NCI-H2171 treated with DMSO at 0.1 percent for 48 hours (cell line): ENCODE results near the gene PRAME.
"Not testable (repeated sequence)": the region's sequence is repeated elsewhere in the genome, so short reads cannot be mapped to it uniquely, and the experiment has no call there.

ENCODE experiments used
- DNase-seq: peaks from one replicate; lab custom pipeline; 2025; lab: John Stamatoyannopoulos, UW

PRAME gene

GRCh38 chr22:22558972-22559603 is at the start of gene PRAME:
Gene PRAME (minus strand): TSS chr22:22559265. CDS start chr22:22556832, 2,433 bp downstream.
- DNase-seq = peak; percentile 82

GRCh38 chr22:22608022-22608421 is 49.0 kb upstream of the PRAME start:
- DNase-seq = not testable (repeated sequence)

- DNase-seq = no peak
Observed at GRCh38 chr22:22605074-22605404, 46.0 kb upstream of the PRAME start.

- no peak for DNase-seq
Observed at GRCh38 chr22:22604326-22605073, 45.4 kb upstream of the PRAME start.

DNA sequence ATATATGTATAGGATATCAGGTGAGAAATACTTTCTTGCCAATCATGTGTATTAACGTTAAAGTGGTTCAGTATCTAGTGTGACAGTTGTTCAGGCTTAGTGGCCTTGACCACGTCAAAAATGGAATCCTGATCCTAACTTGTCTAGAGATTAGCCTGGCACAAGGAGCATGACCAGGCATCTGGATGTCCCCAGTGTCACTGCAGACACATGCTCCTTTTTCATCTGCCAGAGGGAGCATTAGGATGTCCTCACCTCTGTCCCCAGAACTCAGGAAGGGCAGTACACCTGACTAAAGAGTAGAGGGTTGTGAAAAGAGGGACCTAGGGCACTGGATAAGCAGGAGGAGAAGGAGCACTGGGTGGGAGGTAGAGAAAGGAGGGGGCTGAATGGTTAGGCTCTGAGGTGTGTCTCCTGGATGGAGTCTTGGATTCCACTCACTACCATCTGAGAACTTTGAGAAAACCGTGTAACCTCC is 44.4 kb upstream of the PRAME start:
- DNase-seq = no peak

GRCh38 chr22:22600531-22601261 is 41.6 kb upstream of the PRAME start:
- DNase-seq = no peak

GRCh38 chr22:22599248-22599647 is 40.2 kb upstream of the PRAME start:
- DNase-seq = no peak

DNA sequence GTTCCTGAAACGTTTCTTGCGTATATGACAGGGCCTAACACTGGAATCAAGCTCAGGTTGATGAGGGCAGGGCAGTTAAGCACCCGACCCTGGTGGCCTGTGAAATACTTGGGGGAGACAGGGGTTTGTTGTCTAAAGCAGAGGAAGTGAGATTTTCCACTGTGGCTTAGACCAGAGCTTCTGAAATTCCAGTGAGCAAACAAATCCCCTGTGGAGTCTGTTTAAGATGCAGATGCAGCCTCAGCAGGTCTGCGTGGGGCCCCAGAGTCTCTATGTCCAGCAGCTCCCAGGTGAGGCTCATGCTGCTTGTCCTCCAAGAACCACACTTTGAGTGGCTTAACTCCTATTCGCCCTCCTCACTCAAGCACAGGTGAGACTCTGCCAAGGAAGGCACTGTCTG is 39.1 kb upstream of the PRAME start:
- no peak for DNase-seq

DNA sequence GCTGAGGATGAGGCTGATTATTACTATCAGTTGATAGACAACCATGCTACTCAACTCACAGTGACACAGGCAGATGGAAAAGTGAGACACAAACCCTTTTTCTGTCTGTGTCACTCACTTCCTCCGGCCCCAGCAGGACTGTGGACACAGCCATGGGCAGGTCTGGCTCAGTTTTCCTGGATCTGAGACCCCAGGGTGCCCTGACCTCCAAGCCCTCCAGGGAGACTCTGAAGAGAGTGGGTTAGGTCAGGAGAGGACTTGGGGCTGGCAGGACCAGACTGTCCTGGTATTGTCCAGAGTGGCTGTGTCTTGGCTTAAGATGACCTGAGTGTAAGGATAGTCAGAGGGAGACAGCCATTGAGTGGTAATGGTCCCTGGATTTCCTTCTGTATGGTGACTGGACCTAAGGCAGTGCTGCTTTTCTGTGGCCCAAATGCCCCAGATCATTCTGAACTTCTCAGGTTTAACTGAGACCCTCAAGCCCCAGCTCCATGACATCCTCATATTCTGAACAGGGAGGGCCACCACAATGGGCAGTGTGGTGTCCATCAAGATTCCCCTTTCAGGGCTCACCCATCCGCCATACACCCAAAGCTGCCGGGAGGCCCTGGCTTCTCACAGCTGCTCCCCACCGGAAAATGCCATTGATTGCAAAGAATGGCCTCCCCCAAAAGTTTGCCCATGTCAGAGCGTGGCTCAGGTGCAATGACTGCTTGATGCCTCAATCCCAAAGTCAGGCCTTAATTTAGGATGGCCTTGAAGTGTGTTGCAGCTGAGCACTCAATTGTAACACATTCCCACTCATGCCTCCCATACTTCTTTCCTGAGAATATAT is 36.2 kb upstream of the PRAME start:
- no peak for DNase-seq

DNA sequence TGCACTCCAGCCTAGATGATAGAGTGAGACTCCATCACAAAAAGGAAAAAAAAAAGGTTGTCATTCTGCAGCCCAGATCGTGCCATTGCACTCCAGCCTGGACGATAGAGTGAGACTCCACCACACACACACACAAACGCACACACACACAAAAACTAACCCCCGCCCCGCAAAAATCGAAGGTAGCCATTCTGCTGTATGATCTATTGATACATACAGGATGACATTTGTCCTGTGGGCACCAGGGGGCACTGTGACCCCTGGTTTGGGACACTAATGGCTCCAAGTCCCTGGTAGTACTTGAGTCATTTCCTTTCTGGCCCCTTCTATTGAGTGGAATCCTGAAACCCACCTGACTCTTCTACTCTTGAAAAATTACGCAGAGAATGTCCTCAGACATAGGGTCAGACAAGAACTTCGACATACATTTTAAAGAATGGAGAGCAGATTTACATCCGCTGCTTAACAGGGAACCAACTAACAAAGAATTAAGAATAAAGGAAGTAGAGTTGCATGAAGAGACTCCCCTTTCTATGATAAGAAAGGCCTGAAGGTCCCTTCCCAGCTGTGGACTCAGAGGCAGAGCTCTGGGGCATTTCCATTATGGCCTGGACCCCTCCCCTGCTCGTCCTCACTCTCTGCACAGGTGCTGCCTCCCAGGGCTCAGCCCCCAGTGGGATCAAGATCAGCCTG is 35.0 kb upstream of the PRAME start:
- DNase-seq = peak; percentile 62

- no peak for DNase-seq
Observed at GRCh38 chr22:22593250-22593649, 34.2 kb upstream of the PRAME start.

DNA sequence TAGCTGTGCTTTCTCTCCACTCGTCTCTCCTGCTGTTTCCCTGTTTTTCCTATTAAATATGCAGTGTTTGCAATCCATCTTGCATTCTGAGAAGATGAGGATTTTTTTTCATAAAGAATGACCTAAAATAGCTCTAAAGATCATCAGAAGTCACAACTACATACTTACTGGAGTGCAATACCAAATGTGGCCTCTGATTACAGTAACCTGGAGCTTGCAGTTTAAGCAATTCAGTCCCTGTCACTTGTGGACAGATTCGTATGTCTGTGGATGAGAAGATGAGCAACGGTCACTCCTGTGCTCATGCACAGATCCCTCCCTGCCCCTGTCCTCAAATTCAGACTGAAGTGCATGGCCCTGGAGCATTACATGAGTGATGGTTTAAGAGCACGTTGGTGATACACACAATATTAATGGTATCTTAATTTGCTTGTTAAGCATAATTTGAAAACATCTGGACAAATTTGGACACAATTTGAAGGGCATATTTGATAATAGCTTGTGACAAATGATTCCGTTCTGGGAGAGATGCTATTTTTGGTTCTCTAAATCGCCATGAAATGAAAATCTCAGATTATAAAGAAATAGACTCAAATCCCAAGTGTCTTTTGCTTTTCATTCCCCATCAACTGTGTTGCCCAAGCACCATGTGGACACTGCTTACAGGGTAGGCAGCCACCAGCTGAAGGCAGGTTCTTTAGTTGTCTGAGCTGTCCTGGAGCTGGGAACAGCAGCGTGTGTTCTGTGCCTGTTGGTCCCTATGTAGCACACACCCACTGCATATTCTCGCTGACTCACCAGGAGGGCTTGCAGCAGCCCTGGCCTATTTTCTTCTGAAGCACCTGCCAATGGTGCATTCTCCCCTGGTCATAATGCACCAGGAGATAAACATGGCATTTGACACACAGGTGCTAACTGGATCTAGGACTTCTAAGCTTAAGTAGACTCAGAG is 32.6 kb upstream of the PRAME start:
- no peak for DNase-seq

DNA sequence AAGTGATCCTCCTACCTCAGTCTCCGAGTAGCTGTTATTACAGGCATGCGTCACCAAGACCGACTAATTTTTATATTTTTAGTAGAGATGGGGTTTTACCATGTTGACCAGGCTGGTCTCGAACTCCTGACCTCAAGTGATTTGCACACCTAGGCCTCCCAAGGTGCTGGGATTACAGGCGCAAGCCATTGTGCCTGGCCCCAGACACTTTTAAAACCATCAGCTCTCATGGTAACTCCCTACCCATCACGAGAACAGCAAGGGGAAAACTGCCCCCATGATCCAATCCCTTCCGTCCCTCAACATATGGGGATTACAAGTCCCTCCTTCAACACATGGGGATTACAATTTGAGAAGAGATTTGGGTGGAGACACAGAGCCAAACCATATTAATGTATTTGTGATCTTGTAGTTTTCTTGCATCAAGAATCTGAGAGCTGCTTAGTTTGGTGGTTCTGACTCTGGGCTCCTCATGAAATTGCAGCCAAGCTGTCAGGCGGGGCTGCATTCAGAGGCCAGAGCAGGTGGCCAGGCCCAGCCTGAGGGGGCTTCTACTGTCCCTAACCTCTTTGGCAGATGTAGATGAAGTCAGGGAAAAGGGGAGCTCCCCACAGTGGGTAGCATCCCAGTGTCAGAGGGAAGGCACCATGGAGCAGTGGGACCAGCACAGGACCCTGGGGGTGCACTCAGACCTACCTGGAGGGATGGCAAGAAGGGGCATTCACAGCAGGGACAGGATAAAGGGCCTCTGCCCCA is 31.2 kb upstream of the PRAME start:
- DNase-seq = no peak

DNA sequence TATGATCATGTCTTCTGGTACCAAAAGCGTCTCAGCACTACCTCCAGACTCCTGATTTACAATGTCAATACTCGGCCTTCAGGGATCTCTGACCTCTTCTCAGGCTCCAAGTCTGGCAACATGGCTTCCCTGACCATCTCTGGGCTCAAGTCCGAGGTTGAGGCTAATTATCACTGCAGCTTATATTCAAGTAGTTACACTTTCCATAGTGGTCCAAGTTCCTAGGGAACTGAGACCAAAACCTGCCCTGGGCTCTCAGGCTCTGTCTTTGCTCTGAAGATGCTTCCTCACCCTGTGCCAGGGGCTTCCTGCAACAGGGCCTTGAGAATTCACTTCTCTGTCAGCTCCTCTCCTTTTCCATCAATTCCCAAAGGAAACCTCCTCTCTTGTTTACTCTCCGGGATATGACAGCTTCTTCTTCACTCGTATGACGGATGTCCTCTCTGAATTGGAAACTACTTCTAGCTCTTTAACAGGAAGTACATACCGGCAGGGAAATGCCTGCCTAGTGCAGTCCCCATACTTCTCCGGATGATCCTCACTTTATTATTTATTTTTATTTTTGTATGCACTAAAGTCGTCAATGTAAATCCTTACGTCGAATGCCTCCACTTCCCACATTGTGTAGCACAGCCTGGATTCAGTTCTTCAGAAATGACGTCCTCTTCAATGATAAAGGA is 29.6 kb upstream of the PRAME start:
- DNase-seq = no peak

DNA sequence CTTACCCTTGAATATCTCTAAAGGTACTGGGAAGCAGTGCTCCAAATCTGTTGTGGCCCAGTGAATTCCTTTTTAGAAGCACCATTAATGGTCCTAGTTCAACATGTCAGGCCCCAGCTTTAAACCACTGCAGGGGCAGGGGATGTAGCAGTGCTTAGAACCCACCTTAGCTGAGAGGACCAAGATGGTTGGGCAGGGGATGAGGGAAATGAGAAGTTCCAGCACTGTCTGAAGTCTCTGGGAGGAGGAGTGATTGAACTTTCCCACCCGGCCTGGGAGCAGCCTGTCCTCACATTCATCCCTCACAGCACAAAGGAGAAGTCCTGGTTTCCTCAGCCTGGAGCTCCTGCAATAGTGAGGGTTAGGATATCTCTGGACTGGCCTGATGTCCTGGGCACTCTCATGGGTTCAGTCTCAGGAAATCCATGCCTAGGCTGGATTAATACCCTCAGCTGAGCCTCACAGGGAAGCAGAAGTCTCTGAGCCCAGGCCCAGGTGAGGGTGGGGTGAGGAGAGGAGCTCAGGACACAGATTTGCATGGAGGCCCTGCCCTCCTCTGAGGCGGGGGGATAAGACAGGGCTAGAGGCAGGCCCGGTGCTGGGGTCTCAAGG is 28.6 kb upstream of the PRAME start:
- no peak for DNase-seq

- DNase-seq = no peak
Observed at GRCh38 chr22:22584722-22585121, 25.7 kb upstream of the PRAME start.

DNA sequence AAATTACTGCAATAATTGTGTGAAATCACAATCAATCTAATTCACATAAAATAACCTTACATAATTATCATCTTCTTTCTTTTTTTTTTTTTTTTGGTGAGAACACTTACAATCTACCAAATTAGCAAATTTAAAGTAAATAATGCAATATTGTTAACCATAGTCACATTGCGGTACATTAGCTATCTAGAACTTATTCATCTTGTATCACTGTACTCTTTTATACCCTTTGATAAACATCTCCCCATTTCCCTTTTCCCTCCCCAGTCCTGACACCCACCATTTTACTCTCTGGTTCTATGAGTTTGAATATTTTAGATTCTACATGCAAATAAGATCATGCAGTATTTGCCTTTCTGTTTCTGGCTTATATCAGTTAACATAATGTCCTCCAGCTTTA is 24.0 kb upstream of the PRAME start:
- no peak for DNase-seq

GRCh38 chr22:22581524-22581923 is 22.5 kb upstream of the PRAME start:
- not testable (repeated sequence) for DNase-seq
